RWPE2 (cell line): ENCODE measurements around the gene ORM2.

ENCODE experiments used
- ATAC-seq: fragments of 200-7000 bp; cut with Tn5 transposase; 3 replicates; pipeline ENCODE4 v1.9.1; 2021; ENCODE audit warnings: low read depth
- DNase-seq: peaks from one replicate; pipeline ENCODE4 v3.0.0-alpha.2; 2020; ENCODE audit warnings: low spot score
- H3K27ac ChIP-seq: fragments of 450-650 bp; 2 replicates; pipeline ENCODE4 v1.5.1; 2017; ENCODE audit warnings: mild to moderate bottlenecking; ENCODE audit not compliant: poor library complexity, severe bottlenecking
- H3K27me3 ChIP-seq: fragments of 250-450 bp; sonication (Bioruptor Pico); 2 replicates; pipeline ENCODE4 v1.5.1; 2021; ENCODE audit warnings: mild to moderate bottlenecking, moderate library complexity; ENCODE audit not compliant: insufficient read depth, poor library complexity, severe bottlenecking
- H3K36me3 ChIP-seq: fragments of 250-450 bp; sonication (Bioruptor Pico); 2 replicates; pipeline ENCODE4 v1.5.1; 2020; ENCODE audit warnings: low read depth, mild to moderate bottlenecking, moderate library complexity
- H3K4me1 ChIP-seq: fragments of 250-450 bp; sonication (Bioruptor Pico); 2 replicates; pipeline ENCODE4 v1.5.1; 2021; ENCODE audit warnings: mild to moderate bottlenecking, moderate library complexity; ENCODE audit not compliant: insufficient read depth, poor library complexity, severe bottlenecking
- H3K4me3 ChIP-seq: fragments of 250-450 bp; sonication (Bioruptor Pico); 2 replicates; pipeline ENCODE4 v1.5.1; 2021; ENCODE audit warnings: mild to moderate bottlenecking, moderate library complexity; ENCODE audit not compliant: severe bottlenecking
- H3K9me3 ChIP-seq: fragments of 250-450 bp; sonication (Bioruptor Pico); 2 replicates; pipeline ENCODE4 v1.5.1; 2021; ENCODE audit warnings: mild to moderate bottlenecking, moderate library complexity; ENCODE audit not compliant: severe bottlenecking
- TF ChIP-seq, protein P1 (sequence below): fragments of 450-650 bp; IDR thresholded peaks from one replicate; pipeline ENCODE4 v1.5.1; 2017; ENCODE audit warnings: mild to moderate bottlenecking, moderate library complexity; ENCODE audit not compliant: poor library complexity, severe bottlenecking

ORM2 gene

DNA sequence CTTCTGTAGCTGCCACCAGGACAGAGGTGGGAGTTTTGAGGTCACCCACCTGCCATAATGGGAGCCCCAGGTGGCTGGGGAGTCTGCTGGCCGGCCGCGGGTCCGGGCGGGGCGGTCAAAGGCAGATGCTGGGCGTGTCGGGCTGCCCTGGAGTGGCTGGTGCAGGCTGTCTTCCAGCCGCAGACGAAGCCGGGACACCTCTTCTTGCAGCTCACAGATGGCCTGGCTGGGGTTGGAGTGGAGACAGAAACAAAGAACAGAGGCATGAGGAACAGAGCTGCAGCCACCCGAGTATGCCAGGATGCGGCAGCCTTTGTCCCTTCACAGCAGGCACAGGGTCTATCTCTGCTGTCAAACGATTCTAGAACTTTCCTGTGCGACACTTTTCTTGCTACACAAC is 18.0 kb downstream of the ORM2 start:
- H3K27ac ChIP-seq: no peak overlapping the region
- TF ChIP-seq, protein P1, sequence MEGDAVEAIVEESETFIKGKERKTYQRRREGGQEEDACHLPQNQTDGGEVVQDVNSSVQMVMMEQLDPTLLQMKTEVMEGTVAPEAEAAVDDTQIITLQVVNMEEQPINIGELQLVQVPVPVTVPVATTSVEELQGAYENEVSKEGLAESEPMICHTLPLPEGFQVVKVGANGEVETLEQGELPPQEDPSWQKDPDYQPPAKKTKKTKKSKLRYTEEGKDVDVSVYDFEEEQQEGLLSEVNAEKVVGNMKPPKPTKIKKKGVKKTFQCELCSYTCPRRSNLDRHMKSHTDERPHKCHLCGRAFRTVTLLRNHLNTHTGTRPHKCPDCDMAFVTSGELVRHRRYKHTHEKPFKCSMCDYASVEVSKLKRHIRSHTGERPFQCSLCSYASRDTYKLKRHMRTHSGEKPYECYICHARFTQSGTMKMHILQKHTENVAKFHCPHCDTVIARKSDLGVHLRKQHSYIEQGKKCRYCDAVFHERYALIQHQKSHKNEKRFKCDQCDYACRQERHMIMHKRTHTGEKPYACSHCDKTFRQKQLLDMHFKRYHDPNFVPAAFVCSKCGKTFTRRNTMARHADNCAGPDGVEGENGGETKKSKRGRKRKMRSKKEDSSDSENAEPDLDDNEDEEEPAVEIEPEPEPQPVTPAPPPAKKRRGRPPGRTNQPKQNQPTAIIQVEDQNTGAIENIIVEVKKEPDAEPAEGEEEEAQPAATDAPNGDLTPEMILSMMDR: no peak
- H3K4me1 ChIP-seq: peaks cover 18% of the 10 kb centered on the region
- ATAC-seq: no peak
- H3K9me3 ChIP-seq: no peaks in the 10 kb centered on the region
- H3K36me3 ChIP-seq: peaks cover 26% of the 10 kb centered on the region
- H3K4me3 ChIP-seq: no peak overlapping the region
- no peak for DNase-seq
- H3K27me3 ChIP-seq: no peaks in the 10 kb centered on the region

DNA sequence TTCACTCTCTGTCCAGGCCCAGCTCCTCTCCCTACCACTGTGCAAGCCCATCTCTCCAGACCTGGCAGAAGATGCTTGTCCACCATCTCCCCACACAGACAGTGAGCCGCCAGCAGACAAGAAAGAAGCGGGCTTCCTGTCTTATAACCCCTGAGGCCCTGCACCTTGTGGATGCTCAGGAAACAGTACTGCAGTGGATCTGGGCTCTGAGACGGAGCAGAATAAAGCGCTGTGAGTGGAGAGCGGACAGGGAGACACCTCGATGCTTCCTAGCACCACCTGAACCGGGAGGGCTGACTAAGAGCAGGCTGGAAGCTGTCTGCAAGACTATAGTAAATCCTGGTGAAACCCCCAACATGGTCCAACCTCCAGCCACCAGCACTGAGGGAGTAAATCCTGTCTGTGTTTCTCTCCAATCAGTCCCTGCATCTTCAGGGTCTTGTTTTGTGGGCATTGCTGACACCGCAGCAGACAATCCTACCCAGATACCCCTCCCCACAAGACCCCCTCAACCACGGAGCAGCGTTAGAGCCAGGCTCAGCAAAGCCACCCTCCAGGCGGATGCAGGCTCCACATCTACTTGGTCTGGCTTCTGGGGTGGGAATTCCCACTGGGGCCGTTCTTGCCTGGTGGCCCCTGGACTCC is 18.7 kb downstream of the ORM2 start:
- no peaks in the 10 kb centered on the region for H3K27me3 ChIP-seq
- peaks cover 20% of the 10 kb centered on the region for H3K36me3 ChIP-seq
- H3K9me3 ChIP-seq: no peaks in the 10 kb centered on the region
- TF ChIP-seq, protein P1: no peak
- ATAC-seq (no peak), DNase-seq (no peak)
- peaks cover 12% of the 10 kb centered on the region for H3K4me1 ChIP-seq
- no peak overlapping the region for H3K4me3 ChIP-seq
- peak overlapping the region; percentile 54 for H3K27ac ChIP-seq

DNA sequence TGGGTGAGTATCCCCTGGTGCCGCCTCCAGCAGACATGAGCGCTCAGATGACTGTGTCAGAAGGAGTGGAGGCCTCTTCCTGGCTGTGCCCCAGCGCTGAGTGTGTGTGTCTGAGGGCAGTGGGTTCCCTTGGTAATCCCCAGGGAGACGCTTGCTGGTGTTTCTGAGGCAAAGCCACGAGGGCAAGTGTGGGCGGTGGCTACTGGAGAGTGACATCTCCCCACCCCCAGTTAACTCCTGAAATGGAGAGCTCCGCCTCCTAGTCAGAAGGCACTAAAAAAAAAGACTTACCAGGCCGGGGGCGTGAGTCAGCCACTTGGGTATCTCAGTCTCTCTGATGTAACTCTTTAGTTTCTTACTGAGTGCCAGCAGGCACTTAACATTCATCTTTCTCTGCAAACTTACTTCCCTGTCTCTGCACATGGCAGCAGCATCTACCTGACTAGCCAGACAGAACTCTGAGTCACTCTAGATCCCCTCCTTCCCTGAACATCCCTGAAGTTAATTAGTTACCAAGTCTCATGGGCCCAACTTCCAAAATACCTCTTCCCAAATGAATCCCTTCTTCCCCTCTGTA is 19.3 kb downstream of the ORM2 start:
- Histone ChIP-seq H3K4me3 (no peak overlapping the region), H3K4me1 (peaks cover 10% of the 10 kb centered on the region), H3K27ac (peak overlapping the region; percentile 54), H3K36me3 (peaks cover 19% of the 10 kb centered on the region), H3K9me3 (no peaks in the 10 kb centered on the region), H3K27me3 (no peaks in the 10 kb centered on the region)
- DNase-seq (peak; percentile 90), ATAC-seq (peak; percentile 91)
- TF ChIP-seq, protein P1: no peak

DNA sequence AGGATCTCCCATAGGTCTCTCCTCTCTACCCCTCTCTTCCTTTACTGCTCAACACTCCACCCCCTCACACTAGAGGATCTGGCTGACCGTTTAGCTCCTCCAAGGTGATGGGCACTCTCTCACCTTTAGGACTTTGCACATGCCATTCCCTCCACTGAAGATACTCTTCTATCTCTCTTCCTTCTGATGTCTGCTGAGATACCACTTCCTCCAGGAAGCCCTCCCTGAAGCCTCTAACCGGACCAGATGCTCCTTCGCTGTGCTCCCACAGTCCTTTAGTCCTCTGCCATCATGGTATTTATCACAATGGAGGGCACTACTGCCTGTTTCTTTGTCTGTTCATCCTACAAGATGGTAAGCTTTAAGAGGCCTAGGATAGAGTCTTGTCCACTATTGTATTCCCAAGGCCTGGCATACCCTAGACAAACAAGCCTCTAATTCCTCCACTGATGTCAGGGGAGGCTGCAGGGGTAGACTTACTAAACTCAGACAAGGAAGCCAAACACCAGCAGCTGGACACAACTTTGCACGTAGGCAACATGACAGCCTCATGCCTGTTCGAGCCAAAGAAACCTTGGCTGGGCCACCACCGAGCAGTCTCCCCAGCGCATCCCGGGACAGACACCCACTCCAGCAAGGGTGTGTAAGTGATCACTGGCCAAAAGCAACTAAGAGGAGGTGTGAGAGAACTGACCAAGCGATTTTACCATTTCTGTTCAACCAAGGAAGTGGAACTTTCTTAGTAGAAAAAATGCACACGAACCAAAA is 20.2 kb downstream of the ORM2 start:
- no peaks in the 10 kb centered on the region for H3K9me3 ChIP-seq
- H3K27ac ChIP-seq: peak overlapping the region; percentile 54
- no peak for ATAC-seq
- TF ChIP-seq, protein P1: no peak
- no peak overlapping the region for H3K4me3 ChIP-seq
- peaks cover 10% of the 10 kb centered on the region for H3K4me1 ChIP-seq
- no peaks in the 10 kb centered on the region for H3K27me3 ChIP-seq
- H3K36me3 ChIP-seq: peaks cover 19% of the 10 kb centered on the region
- no peak for DNase-seq
